Gastroesophageal sphincter (tissue), 4 donors: Measurements from ENCODE around the gene RNASET2. TPM values are rescaled to one million over a fixed set of nuclear protein-coding genes. Genes with fewer than 3 reads are reported as not detected.
"Not testable (repeated sequence)": the region's sequence is repeated elsewhere in the genome, so short reads cannot be mapped to it uniquely, and the experiment has no call there.

Source experiments
- ATAC-seq: fragments of 150-250 bp; one replicate; pipeline ENCODE4 v1.9.1; 2016; ENCODE audit warnings: mild to moderate bottlenecking, moderate library complexity
- H3K27ac ChIP-seq, 4 donors: fragments of 200-600 bp; sonication (generic) in 3 of 4; 1 replicate in 3 of 4; 2 replicates in 1 of 4; pipeline ENCODE4 v1.5.1; 2016 to 2019
- H3K27me3 ChIP-seq: fragments of 200-600 bp; sonication (generic); one replicate; pipeline ENCODE4 v1.5.1; 2019
- H3K36me3 ChIP-seq, 2 donors: fragments of 200-600 bp; sonication (generic); one replicate each; pipeline ENCODE4 v1.5.1; 2019; ENCODE audit warnings: control low read depth in 1 of 2
- H3K4me1 ChIP-seq, 3 donors: fragments of 200-600 bp; sonication (generic); 1 replicate in 2 of 3; 2 replicates in 1 of 3; pipeline ENCODE4 v1.5.1; 2016 to 2019; ENCODE audit warnings: control low read depth in 2 of 3
- H3K4me3 ChIP-seq, 2 donors: fragments of 200-600 bp; sonication (generic); one replicate each; pipeline ENCODE4 v1.5.1; 2019; ENCODE audit warnings: mild to moderate bottlenecking in 1 of 2, moderate library complexity in 1 of 2
- H3K9me3 ChIP-seq, 3 donors: fragments of 200-600 bp; sonication (generic); one replicate each; pipeline ENCODE4 v1.5.1; 2017 to 2019; ENCODE audit warnings: control low read depth in 2 of 3
- EP300 ChIP-seq: sonication (generic); formaldehyde crosslinking; IDR thresholded peaks from one replicate; pipeline ENCODE4 v1.6.1; 2017; ENCODE audit warnings: antibody characterized with exemption, mild to moderate bottlenecking
- POLR2A ChIP-seq, 2 donors: fragments of 450-650 bp; IDR thresholded peaks; one replicate each; pipeline ENCODE4 v1.6.1; 2017; ENCODE audit warnings: antibody characterized with exemption in 2 of 2, mild to moderate bottlenecking in 2 of 2, moderate library complexity in 1 of 2
- POLR2AphosphoS5 ChIP-seq: sonication (generic); formaldehyde crosslinking; IDR thresholded peaks from one replicate; pipeline ENCODE4 v1.6.1; 2017; ENCODE audit warnings: antibody characterized with exemption
- WGBS, 2 donors: methylation state at CpG; one replicate each; pipeline ENCODE4 v1.1.5; 2018; ENCODE audit warnings: low coverage in 1 of 2; 5-methylcytosine and 5-hydroxymethylcytosine counted together
- total RNA-seq, 4 donors: library from RNA; depleted of rRNA; stranded (reverse); fragments of >200 nt; gene quantifications; one replicate each; pipeline ENCODE4 v1.1.0, GENCODE V29; 2016
- TF ChIP-seq, protein P1 (sequence below), 4 experiments: fragments of 200-600 bp in 2 of 4; fragments of 450-650 bp in 2 of 4; sonication (generic) in 1 of 4; IDR thresholded peaks; one replicate each; pipeline ENCODE4 v1.5.1; 2017 to 2019; ENCODE audit warnings: antibody characterized with exemption in 4 of 4, mild to moderate bottlenecking in 2 of 4, moderate library complexity in 2 of 4

RNASET2 gene
- total RNA-seq, 4 donors from 2014 or later, result 18.4 to 46.6 (median 26.2) TPM

DNA sequence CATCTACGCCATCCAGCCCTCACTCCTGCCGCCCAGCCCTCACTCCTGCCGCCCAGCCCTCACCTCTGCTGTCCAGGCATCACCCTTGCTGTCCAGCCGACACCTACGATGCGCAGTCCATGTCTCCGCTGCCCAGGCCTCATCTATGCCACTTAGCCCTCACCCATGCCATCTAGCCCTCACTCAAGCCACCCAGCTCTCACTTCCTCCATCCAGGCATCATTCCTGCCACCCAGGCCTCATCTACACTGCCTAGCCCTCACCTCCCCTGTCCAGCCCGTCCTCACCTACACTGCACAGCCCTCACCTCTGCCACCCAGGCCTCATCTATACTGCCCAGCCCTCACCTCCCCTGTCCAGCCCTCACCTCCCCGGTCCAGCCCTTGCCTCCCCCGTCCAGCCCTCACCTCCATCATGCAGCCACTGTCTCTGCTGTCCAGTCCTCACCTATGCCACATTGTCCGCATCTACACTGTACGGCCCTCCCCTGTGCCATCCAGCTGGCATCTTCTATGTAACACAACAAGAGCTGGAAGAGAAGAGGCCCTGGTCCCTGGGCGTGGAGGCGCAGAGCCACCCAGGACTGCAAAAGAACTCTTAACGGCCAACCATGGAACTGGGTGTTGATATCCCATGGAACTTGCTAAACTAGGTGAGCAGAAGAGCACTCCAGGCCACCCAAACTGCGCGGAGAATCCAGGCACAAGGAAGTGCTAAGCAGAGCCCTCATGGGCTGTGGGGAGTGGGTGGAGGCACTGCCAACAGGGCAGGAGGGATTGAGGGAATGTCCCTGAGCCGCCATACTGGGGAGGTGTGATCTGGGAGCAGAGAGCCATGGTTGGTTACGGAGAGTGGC, 31.0 kb downstream of the RNASET2 start:
- Histone ChIP-seq H3K4me1 (no peaks in the 10 kb centered on the region), H3K27ac (no peak overlapping the region), H3K4me3 (no peak overlapping the region), H3K9me3 (no peaks in the 10 kb centered on the region), H3K36me3 (peaks cover 0 to 22% of the 10 kb centered on the region in 2 donors), H3K27me3 (no peaks in the 10 kb centered on the region)
- WGBS, 2 donors, result 94 to 100% methylated on average over 3 to 11 of the region's 19 CpGs
- TF ChIP-seq EP300 (no peak), POLR2AphosphoS5 (no peak), POLR2A (IDR thresholded peaks at IDR 0.05) (no peak)
- TF ChIP-seq, protein P1, sequence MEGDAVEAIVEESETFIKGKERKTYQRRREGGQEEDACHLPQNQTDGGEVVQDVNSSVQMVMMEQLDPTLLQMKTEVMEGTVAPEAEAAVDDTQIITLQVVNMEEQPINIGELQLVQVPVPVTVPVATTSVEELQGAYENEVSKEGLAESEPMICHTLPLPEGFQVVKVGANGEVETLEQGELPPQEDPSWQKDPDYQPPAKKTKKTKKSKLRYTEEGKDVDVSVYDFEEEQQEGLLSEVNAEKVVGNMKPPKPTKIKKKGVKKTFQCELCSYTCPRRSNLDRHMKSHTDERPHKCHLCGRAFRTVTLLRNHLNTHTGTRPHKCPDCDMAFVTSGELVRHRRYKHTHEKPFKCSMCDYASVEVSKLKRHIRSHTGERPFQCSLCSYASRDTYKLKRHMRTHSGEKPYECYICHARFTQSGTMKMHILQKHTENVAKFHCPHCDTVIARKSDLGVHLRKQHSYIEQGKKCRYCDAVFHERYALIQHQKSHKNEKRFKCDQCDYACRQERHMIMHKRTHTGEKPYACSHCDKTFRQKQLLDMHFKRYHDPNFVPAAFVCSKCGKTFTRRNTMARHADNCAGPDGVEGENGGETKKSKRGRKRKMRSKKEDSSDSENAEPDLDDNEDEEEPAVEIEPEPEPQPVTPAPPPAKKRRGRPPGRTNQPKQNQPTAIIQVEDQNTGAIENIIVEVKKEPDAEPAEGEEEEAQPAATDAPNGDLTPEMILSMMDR (IDR thresholded peaks at IDR 0.05), result no peak
- ATAC-seq, result no peak

DNA sequence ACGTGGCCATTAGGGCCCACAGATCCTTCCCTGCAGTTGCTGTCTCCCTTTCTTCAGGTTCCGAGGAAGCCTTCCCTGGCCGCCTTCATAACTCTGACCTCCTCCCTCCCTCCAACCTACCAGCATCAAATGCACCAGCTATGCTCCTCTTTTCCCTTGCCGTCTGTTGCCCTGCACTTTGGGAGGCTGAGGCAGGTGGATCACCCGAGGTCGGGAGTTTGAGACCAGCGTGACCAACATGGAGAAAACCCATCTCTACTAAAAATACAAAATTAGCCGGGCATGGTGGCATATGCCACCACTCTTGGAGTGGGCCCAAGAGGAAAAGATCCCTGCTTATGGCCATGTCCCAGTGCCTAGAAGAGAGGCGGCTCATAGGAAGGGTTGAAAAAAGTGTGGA, 31.8 kb downstream of the RNASET2 start:
- Histone ChIP-seq H3K27me3 (no peaks in the 10 kb centered on the region), H3K9me3 (no peaks in the 10 kb centered on the region), H3K4me1 (no peaks in the 10 kb centered on the region), H3K27ac (no peak overlapping the region), H3K4me3 (no peak overlapping the region), H3K36me3 (peaks cover 0 to 18% of the 10 kb centered on the region in 2 donors)
- no peak for ATAC-seq
- TF ChIP-seq, protein P1 (IDR thresholded peaks at IDR 0.05), result no peak
- TF ChIP-seq POLR2A (IDR thresholded peaks at IDR 0.05) (no peak), POLR2AphosphoS5 (no peak), EP300 (no peak)
- 100% methylated on average over 1 to 2 of the region's 9 CpGs for WGBS, 2 donors

DNA sequence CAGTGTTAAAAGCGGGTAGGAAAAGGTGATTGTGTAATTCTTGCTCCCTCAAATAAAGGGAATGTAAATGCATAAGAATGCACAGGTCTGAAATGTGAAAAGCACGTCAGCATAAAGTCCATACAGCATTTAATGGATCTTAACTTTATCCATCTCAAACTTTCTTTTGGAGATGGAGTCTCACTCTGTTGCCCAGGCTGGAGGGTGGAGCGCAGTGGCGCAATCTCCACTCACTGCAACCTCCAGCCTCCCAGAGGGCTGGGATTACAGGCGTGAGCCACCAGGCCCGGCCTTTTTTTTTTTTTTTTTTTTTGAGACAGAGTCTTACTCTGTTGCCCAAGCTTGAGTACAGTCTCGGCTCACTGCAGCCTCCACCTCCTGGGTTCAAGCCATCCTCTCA, 33.4 kb downstream of the RNASET2 start:
- WGBS, 2 donors, result 88 to 96% methylated on average over 4 to 6 of the region's 7 CpGs
- Histone ChIP-seq H3K4me3 (no peak overlapping the region), H3K36me3 (peaks cover 0 to 4% of the 10 kb centered on the region in 2 donors)

DNA sequence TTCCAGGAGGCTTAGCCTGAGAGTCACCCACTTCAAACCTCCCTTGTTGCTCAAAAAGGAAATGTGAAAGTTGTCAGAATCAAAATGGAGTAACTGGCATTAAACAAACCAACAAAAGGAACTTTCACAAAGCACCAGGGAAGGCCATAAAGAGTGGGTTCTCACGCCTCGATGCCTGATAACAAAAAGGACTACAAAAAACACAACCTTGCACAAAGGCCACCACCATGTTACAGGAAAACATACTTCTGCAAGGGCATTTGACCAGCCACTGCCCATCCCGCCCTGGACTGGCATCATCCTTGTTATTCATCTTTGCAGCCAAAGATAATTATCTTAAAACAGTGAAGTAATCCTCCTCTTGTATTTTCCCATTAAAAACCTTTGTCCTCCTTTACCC, 34.8 kb downstream of the RNASET2 start:
- Histone ChIP-seq H3K9me3 (no peaks in the 10 kb centered on the region), H3K27me3 (no peaks in the 10 kb centered on the region), H3K36me3 (no peaks in the 10 kb centered on the region), H3K4me3 (no peak overlapping the region), H3K4me1 (no peaks in the 10 kb centered on the region), H3K27ac (no peak overlapping the region)
- no peak for TF ChIP-seq EP300
- no peak for TF ChIP-seq POLR2AphosphoS5
- TF ChIP-seq, protein P1 (IDR thresholded peaks at IDR 0.05), result no peak
- no peak for TF ChIP-seq POLR2A (IDR thresholded peaks at IDR 0.05)
- 95 to 96% methylated on average over 3 of the region's 3 CpGs for WGBS, 2 donors
- no peak for ATAC-seq

More for the DNA sequence above, 33.4 kb downstream of the RNASET2 start:
- Histone ChIP-seq H3K27ac (no peak overlapping the region), H3K27me3 (no peaks in the 10 kb centered on the region), H3K9me3 (no peaks in the 10 kb centered on the region), H3K4me1 (no peaks in the 10 kb centered on the region)
- TF ChIP-seq POLR2A (IDR thresholded peaks at IDR 0.05), result no peak
- TF ChIP-seq, protein P1 (IDR thresholded peaks at IDR 0.05), result no peak
- no peak for TF ChIP-seq POLR2AphosphoS5
- TF ChIP-seq EP300, result no peak
- ATAC-seq, result no peak

DNA sequence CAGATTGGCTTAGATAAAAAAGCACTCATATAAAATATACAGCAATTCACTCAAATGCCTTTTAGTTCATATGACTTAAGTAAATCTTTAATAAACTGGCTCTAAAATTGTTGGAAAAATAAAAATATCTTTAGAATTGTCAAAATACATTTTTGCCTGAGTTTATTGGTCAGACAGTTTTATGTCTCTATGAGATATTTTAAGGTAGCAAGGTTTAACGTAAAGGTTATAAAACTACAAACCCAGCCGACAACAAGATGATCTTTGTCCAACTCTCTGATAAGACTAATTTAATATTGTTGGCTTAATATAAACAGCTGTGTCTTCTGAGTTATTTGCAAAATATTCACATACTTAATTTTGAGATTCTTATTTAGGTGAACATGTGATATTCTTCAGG, 39.5 kb downstream of the RNASET2 start:
- TF ChIP-seq POLR2AphosphoS5 (no peak), EP300 (no peak), POLR2A (IDR thresholded peaks at IDR 0.05) (no peak)
- TF ChIP-seq, protein P1 (IDR thresholded peaks at IDR 0.05), result no peak
- Histone ChIP-seq H3K36me3 (no peaks in the 10 kb centered on the region), H3K27ac (no peak overlapping the region), H3K4me1 (no peaks in the 10 kb centered on the region), H3K27me3 (no peaks in the 10 kb centered on the region), H3K4me3 (no peak overlapping the region), H3K9me3 (no peaks in the 10 kb centered on the region)
- no peak for ATAC-seq
- WGBS, 2 donors, result 88 to 95% methylated on average over 2 of the region's 2 CpGs

DNA sequence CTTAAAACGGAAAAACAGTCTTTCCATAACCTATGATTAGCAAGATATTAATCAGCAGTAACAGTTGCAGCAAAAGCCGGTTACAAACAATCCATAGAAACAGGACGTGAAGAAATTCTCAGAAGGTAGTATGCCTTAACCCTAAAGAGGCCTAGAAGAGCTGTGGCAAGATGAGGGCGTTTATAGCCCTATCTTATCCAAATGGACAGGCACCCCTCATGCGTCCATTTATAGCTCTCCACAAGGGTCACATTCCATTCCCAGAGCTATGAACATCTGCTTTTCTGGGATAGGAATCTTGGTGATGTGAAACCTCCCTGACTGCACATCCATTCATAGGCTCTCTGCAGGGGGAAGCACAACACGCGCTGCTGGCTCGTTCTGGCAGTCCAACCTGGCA, 40.9 kb downstream of the RNASET2 start:
- not testable (repeated sequence) for H3K4me3 ChIP-seq, H3K36me3 ChIP-seq, H3K27me3 ChIP-seq, H3K9me3 ChIP-seq, H3K27ac ChIP-seq, ATAC-seq, H3K4me1 ChIP-seq
- 50 to 64% methylated on average over 3 to 8 of the region's 8 CpGs for WGBS, 2 donors

DNA sequence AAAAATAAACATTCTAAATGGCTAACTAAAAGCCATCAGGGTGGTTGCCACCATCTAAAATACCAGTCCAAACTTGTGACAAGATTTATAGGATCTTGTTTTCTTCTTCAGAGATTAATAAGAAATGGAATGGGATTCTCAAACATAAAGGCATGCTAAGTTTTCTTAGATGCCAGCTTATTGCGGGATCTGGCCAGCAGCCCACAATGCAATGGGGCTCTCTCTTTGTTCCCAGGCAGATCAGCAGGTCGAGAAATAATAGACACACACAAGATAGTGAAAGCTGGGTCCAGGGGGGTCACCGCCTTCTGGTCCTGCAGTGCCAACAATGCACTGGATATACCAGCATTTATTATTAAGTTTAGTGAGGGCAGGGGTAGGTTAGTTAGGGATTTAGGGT, 41.4 kb downstream of the RNASET2 start:
- H3K27ac ChIP-seq, H3K36me3 ChIP-seq, H3K9me3 ChIP-seq, H3K4me3 ChIP-seq, H3K4me1 ChIP-seq, ATAC-seq, H3K27me3 ChIP-seq: not testable (repeated sequence)
- 89 to 94% methylated on average over 3 of the region's 3 CpGs for WGBS, 2 donors
